ENCODE measurements around the gene NEK6.

NEK6 gene

DNA sequence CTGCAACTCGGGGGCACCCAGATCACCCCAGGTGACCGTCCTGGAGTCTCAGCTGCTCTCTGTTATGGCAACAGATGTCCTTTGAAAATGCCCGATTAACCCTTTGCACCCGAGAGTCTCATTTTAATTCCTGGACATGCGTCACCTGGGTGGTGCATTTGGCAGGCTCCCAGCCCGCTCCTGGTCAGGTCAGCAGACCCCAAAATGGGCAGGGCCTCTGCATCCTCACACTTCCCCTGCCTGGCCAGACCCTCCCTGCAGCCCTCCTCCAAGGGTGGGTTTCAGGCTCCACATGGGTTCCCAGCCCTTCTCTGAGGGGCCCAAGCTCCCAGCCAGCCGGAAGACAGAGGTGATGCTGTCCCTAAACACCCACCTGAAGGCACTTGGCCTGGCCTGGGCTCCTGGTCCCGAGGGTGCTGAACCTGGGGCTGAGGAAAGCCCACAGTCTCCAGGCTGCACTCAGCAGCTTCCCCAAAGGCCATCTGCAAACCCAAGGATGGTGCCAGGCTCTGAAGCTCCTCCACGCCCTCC lies 88.1 kb downstream of the NEK6 start:
- no peak for DNase-seq

DNA sequence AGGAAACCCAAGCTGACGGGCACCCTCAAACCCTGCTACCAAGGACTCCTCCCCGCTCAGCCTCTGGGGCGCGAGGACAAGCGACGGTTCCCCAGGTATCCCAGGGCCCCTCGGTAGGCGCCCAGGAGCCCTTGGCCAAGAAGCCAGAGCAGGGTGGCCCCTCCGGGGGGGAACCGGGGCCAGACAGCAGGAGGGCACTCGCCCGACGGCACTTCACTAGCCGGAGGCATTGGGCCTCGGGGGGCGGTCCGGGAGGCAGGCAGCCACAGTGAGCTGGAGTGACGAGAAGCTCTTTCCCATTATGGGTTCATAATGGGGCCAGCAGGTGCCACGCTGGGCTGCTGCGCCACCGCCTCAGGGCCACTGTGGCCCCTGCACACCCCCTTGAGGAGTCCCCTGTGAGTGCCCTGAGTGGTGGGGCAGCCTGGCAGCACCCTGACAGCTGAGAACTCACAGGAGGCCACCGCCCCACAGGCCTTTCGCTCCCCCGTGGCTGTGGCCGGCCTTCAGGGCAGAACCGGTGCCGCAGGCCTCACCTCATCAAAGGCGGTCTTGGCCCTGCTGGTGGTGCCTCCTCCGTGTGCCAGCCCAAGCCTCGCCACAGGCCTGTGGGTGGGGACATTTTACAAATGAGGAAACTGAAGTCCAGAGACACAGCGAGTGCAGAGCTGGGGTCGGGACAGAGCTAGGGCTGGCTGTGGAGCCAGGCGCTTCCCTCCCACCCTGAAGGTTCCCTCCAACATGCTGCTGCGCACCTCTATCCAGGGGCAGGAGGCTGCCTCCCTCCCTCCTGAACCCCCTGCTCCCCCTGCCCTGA lies 88.8 kb downstream of the NEK6 start:
- DNase-seq: no peak

GRCh38 chr9:124347206-124347967 lies 89.6 kb downstream of the NEK6 start:
- no peak for DNase-seq

- no peak for DNase-seq
Observed at GRCh38 chr9:124347968-124348358, 90.2 kb downstream of the NEK6 start.

DNA sequence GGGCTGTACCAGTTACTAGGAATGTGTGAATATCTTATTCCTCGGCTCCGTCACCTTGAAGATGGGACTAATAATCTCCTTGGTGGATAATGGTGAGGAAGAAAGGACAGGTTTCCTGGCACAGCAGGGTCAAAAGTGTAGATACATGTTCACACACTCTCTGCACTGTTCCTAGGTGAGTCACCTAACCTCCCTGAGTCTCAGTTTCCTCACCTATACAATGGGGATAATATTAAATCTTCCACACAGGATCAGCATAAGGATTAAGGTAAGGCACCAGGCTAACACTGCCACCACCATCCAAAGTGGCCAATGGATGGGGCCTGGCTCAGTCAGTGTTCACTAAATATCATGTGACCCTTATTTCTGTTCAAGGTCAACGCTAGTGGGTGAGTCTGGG lies 90.6 kb downstream of the NEK6 start:
- DNase-seq: no peak

- DNase-seq: no peak
Observed at GRCh38 chr9:124348831-124349230, 91.1 kb downstream of the NEK6 start.

- no peak for DNase-seq
Observed at GRCh38 chr9:124349267-124349666, 91.5 kb downstream of the NEK6 start.

- DNase-seq: no peak
Observed at GRCh38 chr9:124349675-124350493, 92.1 kb downstream of the NEK6 start.

DNA sequence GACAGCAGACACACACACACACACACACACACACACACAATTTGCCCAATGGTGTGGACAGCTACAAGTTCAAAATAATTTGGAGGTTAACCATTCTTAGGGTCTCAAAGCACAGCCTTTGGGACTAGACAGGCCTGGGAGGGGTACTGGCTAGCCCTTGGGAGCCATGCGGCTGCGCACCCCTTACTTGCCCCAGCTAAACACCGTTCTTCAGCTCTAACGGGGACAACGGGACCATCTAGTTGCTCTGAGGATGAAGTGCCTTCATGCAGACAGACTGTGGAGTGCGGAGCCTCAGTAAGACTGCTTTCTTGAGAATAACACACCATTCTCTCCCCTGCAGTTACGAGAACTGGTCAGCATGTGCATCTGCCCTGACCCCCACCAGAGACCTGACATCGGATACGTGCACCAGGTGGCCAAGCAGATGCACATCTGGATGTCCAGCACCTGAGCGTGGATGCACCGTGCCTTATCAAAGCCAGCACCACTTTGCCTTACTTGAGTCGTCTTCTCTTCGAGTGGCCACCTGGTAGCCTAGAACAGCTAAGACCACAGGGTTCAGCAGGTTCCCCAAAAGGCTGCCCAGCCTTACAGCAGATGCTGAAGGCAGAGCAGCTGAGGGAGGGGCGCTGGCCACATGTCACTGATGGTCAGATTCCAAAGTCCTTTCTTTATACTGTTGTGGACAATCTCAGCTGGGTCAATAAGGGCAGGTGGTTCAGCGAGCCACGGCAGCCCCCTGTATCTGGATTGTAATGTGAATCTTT lies 92.9 kb downstream of the NEK6 start:
- no peak for DNase-seq

DNA sequence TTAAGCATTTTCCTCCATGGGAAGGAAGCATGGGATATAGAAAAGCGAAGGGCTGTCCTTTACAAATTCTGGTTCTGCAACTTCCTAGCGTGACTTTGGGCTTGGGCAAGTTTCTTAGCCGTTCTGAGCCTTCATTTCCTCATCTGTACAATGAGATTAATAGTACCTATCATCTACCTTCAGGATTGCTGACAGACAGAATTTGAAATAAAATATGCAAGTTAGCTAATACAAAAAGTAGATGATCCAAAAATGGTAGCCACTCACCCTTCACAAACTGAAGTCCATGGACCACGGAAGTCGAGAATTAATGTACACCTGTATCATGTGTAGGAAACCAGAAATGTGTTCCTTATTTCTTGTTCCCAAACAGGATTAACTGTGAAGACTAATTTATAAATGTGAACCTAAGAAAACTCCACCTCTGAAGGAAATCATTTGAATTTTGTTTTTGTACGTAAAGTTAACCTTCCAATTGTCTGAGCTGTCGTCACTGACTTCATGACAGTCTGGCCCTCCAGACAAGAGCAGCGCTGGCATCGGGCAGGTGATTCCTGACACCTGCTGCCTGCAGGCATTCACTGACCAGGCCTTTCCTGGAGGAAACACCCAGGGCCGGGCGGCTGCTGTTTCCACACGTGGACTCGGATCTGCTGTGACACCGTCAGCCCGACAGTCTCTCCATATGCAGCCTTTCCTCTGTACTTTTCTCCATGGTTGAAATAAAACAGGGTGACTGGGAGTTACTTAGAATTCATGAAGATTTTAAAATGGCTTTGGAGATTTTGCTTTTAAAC lies 94.1 kb downstream of the NEK6 start:
- DNase-seq: no peak

GRCh38 chr9:124352616-124353015 lies 94.9 kb downstream of the NEK6 start:
- DNase-seq: no peak

GRCh38 chr9:124353166-124353768 lies 95.5 kb downstream of the NEK6 start:
- DNase-seq: no peak

- peak; percentile 3 for DNase-seq
Observed at GRCh38 chr9:124353811-124354274, 96.1 kb downstream of the NEK6 start.

DNA sequence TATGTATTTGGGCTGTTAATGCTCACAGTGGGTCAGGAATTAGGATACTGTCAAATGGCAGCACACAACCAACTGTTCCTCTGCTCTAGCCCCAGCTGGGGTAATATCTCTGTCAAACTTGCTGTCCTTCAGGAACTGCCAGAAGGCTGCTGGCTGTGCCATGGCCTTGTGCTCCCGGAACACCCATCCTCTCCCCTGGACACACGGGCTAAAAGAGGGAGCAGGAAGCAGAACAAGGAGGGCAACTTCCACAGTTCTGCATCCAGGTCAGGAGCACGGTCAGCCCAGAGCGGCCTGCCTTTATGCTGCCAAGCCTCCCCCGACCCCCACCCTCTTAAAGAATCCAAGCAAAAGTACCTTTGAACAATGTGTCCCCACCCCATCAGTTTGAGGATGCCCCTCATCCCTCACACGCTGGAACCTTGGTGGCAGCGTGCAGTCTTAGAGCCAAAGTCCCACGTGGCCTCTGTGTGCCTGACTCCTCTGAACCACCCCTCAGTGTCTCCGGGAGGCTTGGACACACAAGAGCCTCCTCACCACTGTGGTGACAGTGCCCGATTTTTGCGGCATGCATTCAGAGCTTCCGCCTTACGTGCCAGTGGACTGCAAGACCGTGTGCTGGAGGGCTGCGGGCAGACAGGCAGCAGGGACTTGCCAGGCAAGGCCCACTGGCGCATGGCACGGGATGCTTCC lies 96.7 kb downstream of the NEK6 start:
- DNase-seq: no peak

GRCh38 chr9:124355039-124355940 lies 97.5 kb downstream of the NEK6 start:
- DNase-seq: no peak

DNA sequence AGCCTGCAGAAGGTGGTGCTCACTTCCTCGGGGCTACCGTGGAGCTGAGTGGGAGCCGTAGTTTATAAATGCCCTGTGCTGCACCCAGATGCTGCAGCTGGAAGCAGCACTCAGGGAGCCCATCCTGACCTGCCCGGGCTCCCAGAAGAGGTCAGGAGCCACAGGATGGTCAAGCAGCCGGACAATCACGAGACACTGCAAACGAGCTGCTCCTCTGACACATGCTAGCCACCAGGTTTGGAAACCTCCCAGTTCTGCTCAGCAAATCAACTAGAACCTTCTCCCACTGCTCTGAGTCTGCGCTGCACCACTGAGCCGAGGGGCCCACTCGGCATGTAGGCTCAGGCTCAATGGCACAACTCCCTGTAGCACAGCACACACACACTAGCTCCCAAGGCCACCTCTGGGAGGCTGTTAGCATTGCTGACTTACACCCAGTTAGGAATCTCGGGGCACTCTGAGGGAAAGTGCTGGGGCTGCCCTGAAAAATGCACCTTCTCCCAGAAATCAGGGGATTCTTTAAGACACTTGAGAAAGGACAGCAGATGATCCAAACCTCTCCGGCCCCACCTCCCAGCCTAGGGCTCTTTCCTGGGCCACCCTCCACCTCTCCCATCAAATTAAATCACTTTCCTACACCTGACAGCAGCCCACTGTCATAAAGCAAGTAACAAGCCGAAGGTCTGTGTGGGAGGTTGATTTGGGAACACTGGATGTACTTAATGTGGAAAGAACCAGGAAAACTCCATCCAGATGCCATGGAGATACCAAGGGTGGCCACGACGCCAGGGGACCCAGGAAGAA lies 98.4 kb downstream of the NEK6 start:
- DNase-seq: no peak

DNA sequence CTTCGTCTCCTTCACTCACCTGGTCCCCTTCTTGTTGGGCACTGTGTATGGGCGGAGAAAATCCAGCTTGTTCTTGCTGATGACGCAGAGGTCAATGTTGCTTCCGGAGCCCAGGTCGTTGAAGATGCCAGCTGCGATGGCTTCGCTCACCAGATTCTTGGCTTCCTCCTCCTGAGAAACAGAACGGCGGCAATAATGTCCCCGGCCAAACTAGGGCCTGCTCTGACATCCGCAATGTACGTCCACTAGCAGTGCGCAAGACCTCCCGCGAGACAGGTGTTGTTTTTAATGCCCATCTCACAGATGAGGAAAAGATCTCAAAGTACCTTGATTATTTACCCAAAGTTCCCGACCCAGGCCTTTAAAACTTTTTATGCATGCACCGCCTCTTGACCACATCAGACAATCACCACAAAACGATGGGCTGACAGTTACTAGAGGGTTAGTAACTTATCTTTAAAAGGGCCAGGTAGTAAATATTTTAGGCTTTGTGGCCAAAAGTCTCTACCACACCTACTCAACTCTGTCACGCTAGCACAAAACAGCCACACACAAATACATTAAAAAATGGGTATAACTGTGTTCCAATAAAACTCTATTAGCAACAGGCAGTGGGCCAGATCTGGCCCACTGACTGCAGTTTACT lies 99.1 kb downstream of the NEK6 start:
- DNase-seq: no peak

All from NCI-H2227 treated with DMSO at 0.1 percent for 48 hours (cell line).